Measurements from ENCODE around the gene TRDN.

TRDN gene

GRCh38 chr6:123658848-123659247 lies 22.1 kb upstream of the TRDN start:
- Histone ChIP-seq H3K4me3 (ENCODE audit: low read length) (no peak overlapping the region), H3K27ac (ENCODE audit: low read length) (no peak overlapping the region), H3K9ac (ENCODE audit: low read length) (no peak overlapping the region), H3K36me3 (ENCODE audit: control insufficient read depth, low read depth, low read length) (no peaks in the 10 kb centered on the region), H3K9me3 (ENCODE audit: control insufficient read depth, low read depth, low read length) (no peaks in the 10 kb centered on the region), H3K27me3 (ENCODE audit: control insufficient read depth, insufficient read depth, low read length) (no peaks in the 10 kb centered on the region), H3K4me1 (ENCODE audit: control insufficient read depth, low read depth, low read length) (peaks cover 1% of the 10 kb centered on the region)

- no peak overlapping the region for H3K9ac ChIP-seq (ENCODE audit: low read length)
- no peak overlapping the region for H3K27ac ChIP-seq (ENCODE audit: low read length)
- H3K27me3 ChIP-seq (ENCODE audit: control insufficient read depth, insufficient read depth, low read length): no peaks in the 10 kb centered on the region
- no peaks in the 10 kb centered on the region for H3K9me3 ChIP-seq (ENCODE audit: control insufficient read depth, low read depth, low read length)
- H3K4me1 ChIP-seq (ENCODE audit: control insufficient read depth, low read depth, low read length): no peaks in the 10 kb centered on the region
- H3K4me3 ChIP-seq (ENCODE audit: low read length): no peak overlapping the region
- H3K36me3 ChIP-seq (ENCODE audit: control insufficient read depth, low read depth, low read length): no peaks in the 10 kb centered on the region
Observed at GRCh38 chr6:123655521-123656306, 19.0 kb upstream of the TRDN start.

- Histone ChIP-seq H3K27ac (ENCODE audit: low read length) (no peak overlapping the region), H3K27me3 (ENCODE audit: control insufficient read depth, insufficient read depth, low read length) (no peaks in the 10 kb centered on the region), H3K4me1 (ENCODE audit: control insufficient read depth, low read depth, low read length) (no peaks in the 10 kb centered on the region)
Observed at GRCh38 chr6:123648723-123649122, 12.0 kb upstream of the TRDN start.

GRCh38 chr6:123648020-123648580 lies 11.3 kb upstream of the TRDN start:
- Histone ChIP-seq H3K36me3 (ENCODE audit: control insufficient read depth, low read depth, low read length) (no peaks in the 10 kb centered on the region), H3K4me1 (ENCODE audit: control insufficient read depth, low read depth, low read length) (no peaks in the 10 kb centered on the region), H3K9me3 (ENCODE audit: control insufficient read depth, low read depth, low read length) (peaks cover 2% of the 10 kb centered on the region), H3K27me3 (ENCODE audit: control insufficient read depth, insufficient read depth, low read length) (no peaks in the 10 kb centered on the region), H3K9ac (ENCODE audit: low read length) (no peak overlapping the region), H3K4me3 (ENCODE audit: low read length) (no peak overlapping the region), H3K27ac (ENCODE audit: low read length) (no peak overlapping the region)

More at GRCh38 chr6:123648723-123649122, 12.0 kb upstream of the TRDN start:
- Histone ChIP-seq H3K9me3 (ENCODE audit: control insufficient read depth, low read depth, low read length) (peaks cover 2% of the 10 kb centered on the region), H3K4me3 (ENCODE audit: low read length) (no peak overlapping the region), H3K9ac (ENCODE audit: low read length) (no peak overlapping the region), H3K36me3 (ENCODE audit: control insufficient read depth, low read depth, low read length) (no peaks in the 10 kb centered on the region)

- Histone ChIP-seq H3K27me3 (ENCODE audit: control insufficient read depth, insufficient read depth, low read length) (no peaks in the 10 kb centered on the region), H3K9ac (ENCODE audit: low read length) (no peak overlapping the region), H3K36me3 (ENCODE audit: control insufficient read depth, low read depth, low read length) (no peaks in the 10 kb centered on the region), H3K9me3 (ENCODE audit: control insufficient read depth, low read depth, low read length) (no peaks in the 10 kb centered on the region), H3K4me1 (ENCODE audit: control insufficient read depth, low read depth, low read length) (peaks cover 12% of the 10 kb centered on the region), H3K27ac (ENCODE audit: low read length) (no peak overlapping the region), H3K4me3 (ENCODE audit: low read length) (no peak overlapping the region)
Observed at GRCh38 chr6:123641497-123641896, 4.7 kb upstream of the TRDN start.

- Histone ChIP-seq H3K9me3 (ENCODE audit: control insufficient read depth, low read depth, low read length) (no peaks in the 10 kb centered on the region), H3K4me1 (ENCODE audit: control insufficient read depth, low read depth, low read length) (peaks cover 14% of the 10 kb centered on the region), H3K27ac (ENCODE audit: low read length) (no peak overlapping the region), H3K27me3 (ENCODE audit: control insufficient read depth, insufficient read depth, low read length) (no peaks in the 10 kb centered on the region), H3K9ac (ENCODE audit: low read length) (no peak overlapping the region), H3K36me3 (ENCODE audit: control insufficient read depth, low read depth, low read length) (no peaks in the 10 kb centered on the region), H3K4me3 (ENCODE audit: low read length) (no peak overlapping the region)
Observed at GRCh38 chr6:123640567-123641187, 3.9 kb upstream of the TRDN start.

- H3K27ac ChIP-seq (ENCODE audit: low read length): no peak overlapping the region
- H3K36me3 ChIP-seq (ENCODE audit: control insufficient read depth, low read depth, low read length): no peaks in the 10 kb centered on the region
- H3K9ac ChIP-seq (ENCODE audit: low read length): no peak overlapping the region
- H3K4me1 ChIP-seq (ENCODE audit: control insufficient read depth, low read depth, low read length): peaks cover 14% of the 10 kb centered on the region
- H3K9me3 ChIP-seq (ENCODE audit: control insufficient read depth, low read depth, low read length): no peaks in the 10 kb centered on the region
- H3K4me3 ChIP-seq (ENCODE audit: low read length): no peak overlapping the region
- no peaks in the 10 kb centered on the region for H3K27me3 ChIP-seq (ENCODE audit: control insufficient read depth, insufficient read depth, low read length)
Observed at GRCh38 chr6:123638865-123639264, 2.1 kb upstream of the TRDN start.

GRCh38 chr6:123636282-123636681 lies 468 bp downstream of the TRDN start:
- no peaks in the 10 kb centered on the region for H3K36me3 ChIP-seq (ENCODE audit: control insufficient read depth, low read depth, low read length)
- H3K4me3 ChIP-seq (ENCODE audit: low read length): no peak overlapping the region
- H3K27me3 ChIP-seq (ENCODE audit: control insufficient read depth, insufficient read depth, low read length): no peaks in the 10 kb centered on the region
- H3K4me1 ChIP-seq (ENCODE audit: control insufficient read depth, low read depth, low read length): peaks cover 14% of the 10 kb centered on the region
- H3K9me3 ChIP-seq (ENCODE audit: control insufficient read depth, low read depth, low read length): no peaks in the 10 kb centered on the region
- H3K27ac ChIP-seq (ENCODE audit: low read length): no peak overlapping the region
- no peak overlapping the region for H3K9ac ChIP-seq (ENCODE audit: low read length)

GRCh38 chr6:123635567-123635966 lies 1.2 kb downstream of the TRDN start:
- Histone ChIP-seq H3K4me3 (ENCODE audit: low read length) (no peak overlapping the region), H3K36me3 (ENCODE audit: control insufficient read depth, low read depth, low read length) (no peaks in the 10 kb centered on the region), H3K27ac (ENCODE audit: low read length) (no peak overlapping the region), H3K9me3 (ENCODE audit: control insufficient read depth, low read depth, low read length) (no peaks in the 10 kb centered on the region), H3K27me3 (ENCODE audit: control insufficient read depth, insufficient read depth, low read length) (no peaks in the 10 kb centered on the region), H3K9ac (ENCODE audit: low read length) (no peak overlapping the region), H3K4me1 (ENCODE audit: control insufficient read depth, low read depth, low read length) (peaks cover 11% of the 10 kb centered on the region)

GRCh38 chr6:123635144-123635543 lies 1.6 kb downstream of the TRDN start:
- Histone ChIP-seq H3K4me1 (ENCODE audit: control insufficient read depth, low read depth, low read length) (peaks cover 9% of the 10 kb centered on the region), H3K9ac (ENCODE audit: low read length) (no peak overlapping the region), H3K36me3 (ENCODE audit: control insufficient read depth, low read depth, low read length) (no peaks in the 10 kb centered on the region), H3K4me3 (ENCODE audit: low read length) (no peak overlapping the region), H3K27ac (ENCODE audit: low read length) (no peak overlapping the region), H3K9me3 (ENCODE audit: control insufficient read depth, low read depth, low read length) (no peaks in the 10 kb centered on the region), H3K27me3 (ENCODE audit: control insufficient read depth, insufficient read depth, low read length) (no peaks in the 10 kb centered on the region)

GRCh38 chr6:123632641-123633040 lies 4.1 kb downstream of the TRDN start:
- Histone ChIP-seq H3K4me3 (ENCODE audit: low read length) (no peak overlapping the region), H3K27me3 (ENCODE audit: control insufficient read depth, insufficient read depth, low read length) (no peaks in the 10 kb centered on the region), H3K27ac (ENCODE audit: low read length) (no peak overlapping the region), H3K9ac (ENCODE audit: low read length) (no peak overlapping the region), H3K9me3 (ENCODE audit: control insufficient read depth, low read depth, low read length) (no peaks in the 10 kb centered on the region), H3K4me1 (ENCODE audit: control insufficient read depth, low read depth, low read length) (peaks cover 19% of the 10 kb centered on the region), H3K36me3 (ENCODE audit: control insufficient read depth, low read depth, low read length) (no peaks in the 10 kb centered on the region)

Measured in iPS-18a (cell line).